PC-9 (cell line): Measurements from ENCODE around the gene CALHM2. TPM values are rescaled to one million over a fixed set of nuclear protein-coding genes. Genes with fewer than 3 reads are reported as not detected.
A peak's percentile ranks its signal among the peaks of the same experiment; 100 is the strongest.

Source experiments
- BruUV-seq: library from RNA; stranded (reverse); fragments of 400-500 nt; replicated peaks from 2 replicates; lab custom pipeline; 2021; lab: Mats Ljungman, UMichigan
- CTCF ChIA-PET: fragments of 300-600 bp; sonication (Branson Sonifier 250); formaldehyde crosslinking; loops from one replicate; lab custom pipeline; 2022; ENCODE audit warnings: antibody characterized with exemption; lab: Charles Lee
- POLR2A ChIA-PET: fragments of 300-600 bp; sonication (Branson Sonifier 250); formaldehyde crosslinking; loops from one replicate; lab custom pipeline; 2022; ENCODE audit warnings: antibody characterized with exemption; ENCODE audit not compliant: unreplicated experiment; lab: Charles Lee
- DNase-seq, 2 experiments: peaks; one replicate each; pipeline versions ENCODE4 v3.0.0 to v3.0.0-alpha.2; 2015 to 2022; ENCODE audit warnings: mixed read lengths in 1 of 2
- H2AFZ ChIP-seq: fragments of 200-600 bp; sonication (generic); 2 replicates; pipeline ENCODE4 v1.8.1; 2017; ENCODE audit warnings: antibody characterized with exemption
- H3F3A ChIP-seq: fragments of 200-600 bp; sonication (generic); 2 replicates; pipeline ENCODE4 v1.8.1; 2017; ENCODE audit warnings: antibody characterized with exemption, mild to moderate bottlenecking, low read depth; ENCODE audit not compliant: insufficient read depth
- H3K27ac ChIP-seq: fragments of 200-600 bp; sonication (generic); 2 replicates; pipeline ENCODE4 v1.6.1; 2016; ENCODE audit warnings: mixed run types
- H3K27me3 ChIP-seq: fragments of 200-600 bp; sonication (generic); 2 replicates; pipeline ENCODE4 v1.6.1; 2016; ENCODE audit warnings: low read depth, mixed run types; ENCODE audit not compliant: insufficient read depth
- H3K36me3 ChIP-seq: fragments of 200-600 bp; sonication (generic); 2 replicates; pipeline ENCODE4 v1.6.1; 2016; ENCODE audit warnings: low read depth, mixed run types
- H3K4me1 ChIP-seq: fragments of 200-600 bp; sonication (generic); replicated peaks from 2 replicates; pipeline ENCODE4 v1.6.1; 2016; ENCODE audit warnings: mixed run types; ENCODE audit not compliant: insufficient read depth
- H3K4me2 ChIP-seq: fragments of 200-600 bp; sonication (generic); 2 replicates; pipeline ENCODE4 v1.6.1; 2017; ENCODE audit warnings: mixed run types
- H3K4me3 ChIP-seq: fragments of 200-600 bp; sonication (generic); 2 replicates; pipeline ENCODE4 v1.6.1; 2016; ENCODE audit warnings: mixed run types
- H3K79me2 ChIP-seq: fragments of 200-600 bp; sonication (generic); 2 replicates; pipeline ENCODE4 v1.6.1; 2017; ENCODE audit warnings: low read depth, mixed run types
- H3K9me2 ChIP-seq: fragments of 200-600 bp; sonication (generic); 2 replicates; pipeline ENCODE4 v1.8.1; 2017; ENCODE audit warnings: mild to moderate bottlenecking; ENCODE audit not compliant: insufficient read depth
- H3K9me3 ChIP-seq: fragments of 200-600 bp; sonication (generic); 2 replicates; pipeline ENCODE4 v1.8.1; 2016; ENCODE audit warnings: low read depth; ENCODE audit not compliant: insufficient read depth
- H4K20me1 ChIP-seq: fragments of 200-600 bp; sonication (generic); 2 replicates; pipeline ENCODE4 v1.8.1; 2017; ENCODE audit not compliant: insufficient read depth
- EZH2 ChIP-seq: fragments of 200-600 bp; sonication (generic); IDR thresholded peaks from 2 replicates; pipeline ENCODE4 v1.8.0; 2017; ENCODE audit warnings: antibody characterized with exemption, low read depth
- intact Hi-C: fragments of 100-400 bp; cut with micrococcal nuclease; formaldehyde crosslinking; loops from one replicate; pipeline ENCODE4 v1.10.0; 2022; ENCODE audit not compliant: unreplicated experiment
- total RNA-seq: library from RNA; stranded (reverse); gene quantifications from 2 replicates; pipeline ENCODE4 v1.2.3, GENCODE V29; 2021
- TF ChIP-seq, protein P1 (sequence below): fragments of 200-600 bp; sonication (generic); conservative IDR thresholded peaks from 2 replicates; pipeline ENCODE4 v1.6.1; 2017; ENCODE audit warnings: mixed run types, antibody characterized with exemption, mild to moderate bottlenecking, moderate library complexity

Gene CALHM2
- total RNA-seq, 1 experiment from 2014 or later, result 54.1 TPM

DNA sequence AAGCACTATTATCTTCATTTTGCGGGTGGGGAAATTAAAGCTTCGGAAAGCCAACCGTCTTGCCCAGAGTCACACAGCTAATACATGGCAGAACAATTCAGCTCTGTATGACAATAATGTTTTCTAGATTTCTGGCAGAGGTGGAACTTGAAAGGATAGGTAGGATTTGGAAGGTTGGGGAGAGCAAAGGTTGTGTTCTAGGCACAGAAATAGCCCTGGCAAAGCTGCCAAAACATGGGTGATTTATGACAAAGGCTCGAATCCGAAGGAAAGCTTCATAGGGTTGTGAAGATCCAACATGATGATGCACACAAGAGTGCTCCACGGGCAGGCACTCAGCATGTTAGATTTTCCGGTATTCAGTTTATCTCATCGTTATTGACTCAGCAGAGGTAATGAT lies 36.6 kb downstream of the CALHM2 start:
- Histone ChIP-seq H3K27ac (no peak overlapping the region), H3K36me3 (0 out of 2 replicates have a peak, but pooled peaks cover 10% of the 10 kb centered on the region), H3K4me3 (no peak overlapping the region), H3K9me2 (no peaks in the 10 kb centered on the region), H3K4me2 (no peak overlapping the region), H2AFZ (no peak overlapping the region), H3K79me2 (no peaks in the 10 kb centered on the region), H3K27me3 (no peaks in the 10 kb centered on the region), H3K9me3 (no peaks in the 10 kb centered on the region), H3F3A (no peaks in the 10 kb centered on the region), H3K4me1 (no peaks in the 10 kb centered on the region), H4K20me1 (no peaks in the 10 kb centered on the region; the same call in 1 of the 2 replicates)
- no peak for DNase-seq
- ChIA-PET POLR2A (interaction anchor here (0.6 kb wide), 1 partner anchor 70 kb away, joined by 4 read pairs; no protein-coding TSS in a partner anchor), CTCF (no interaction called here)
- BruUV-seq, result no TSS peak
- intact Hi-C loops, result loop anchor here (5.0 kb wide), 1 partner anchor 282 kb away; no protein-coding TSS in a partner anchor
- no peak for TF ChIP-seq EZH2
- TF ChIP-seq, protein P1, sequence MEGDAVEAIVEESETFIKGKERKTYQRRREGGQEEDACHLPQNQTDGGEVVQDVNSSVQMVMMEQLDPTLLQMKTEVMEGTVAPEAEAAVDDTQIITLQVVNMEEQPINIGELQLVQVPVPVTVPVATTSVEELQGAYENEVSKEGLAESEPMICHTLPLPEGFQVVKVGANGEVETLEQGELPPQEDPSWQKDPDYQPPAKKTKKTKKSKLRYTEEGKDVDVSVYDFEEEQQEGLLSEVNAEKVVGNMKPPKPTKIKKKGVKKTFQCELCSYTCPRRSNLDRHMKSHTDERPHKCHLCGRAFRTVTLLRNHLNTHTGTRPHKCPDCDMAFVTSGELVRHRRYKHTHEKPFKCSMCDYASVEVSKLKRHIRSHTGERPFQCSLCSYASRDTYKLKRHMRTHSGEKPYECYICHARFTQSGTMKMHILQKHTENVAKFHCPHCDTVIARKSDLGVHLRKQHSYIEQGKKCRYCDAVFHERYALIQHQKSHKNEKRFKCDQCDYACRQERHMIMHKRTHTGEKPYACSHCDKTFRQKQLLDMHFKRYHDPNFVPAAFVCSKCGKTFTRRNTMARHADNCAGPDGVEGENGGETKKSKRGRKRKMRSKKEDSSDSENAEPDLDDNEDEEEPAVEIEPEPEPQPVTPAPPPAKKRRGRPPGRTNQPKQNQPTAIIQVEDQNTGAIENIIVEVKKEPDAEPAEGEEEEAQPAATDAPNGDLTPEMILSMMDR, result no peak

DNA sequence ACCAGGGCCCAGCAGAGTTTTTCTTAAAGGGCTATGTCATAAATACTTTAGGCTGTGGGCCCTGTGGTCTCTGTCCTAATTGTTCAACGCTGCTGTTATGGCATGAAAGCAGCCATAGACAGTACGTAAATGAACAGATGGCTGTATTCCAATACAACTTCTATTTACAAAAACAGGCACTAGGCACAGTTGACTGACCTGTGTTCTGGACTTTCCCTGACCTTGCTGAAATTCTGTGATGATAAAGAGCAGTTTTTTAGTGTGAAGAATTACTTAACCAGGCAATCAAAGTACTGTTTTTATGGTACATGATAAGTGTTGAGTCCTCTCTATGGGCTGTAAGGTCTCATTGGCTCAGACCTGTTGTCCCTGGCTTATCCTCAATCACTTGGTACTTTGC lies 38.6 kb downstream of the CALHM2 start:
- intact Hi-C loops, result no loop called here
- H3K4me2 ChIP-seq, result no peak overlapping the region
- TF ChIP-seq EZH2, result no peak
- TF ChIP-seq, protein P1, result no peak
- no peaks in the 10 kb centered on the region for H3K79me2 ChIP-seq
- H3K27me3 ChIP-seq, result no peaks in the 10 kb centered on the region
- CTCF ChIA-PET, result no interaction called here
- no peak overlapping the region for H2AFZ ChIP-seq
- H3K9me2 ChIP-seq, result no peaks in the 10 kb centered on the region
- no TSS peak for BruUV-seq
- no peaks in the 10 kb centered on the region; the same call in 1 of the 2 replicates for H4K20me1 ChIP-seq
- H3K27ac ChIP-seq, result no peak overlapping the region
- no peak overlapping the region for H3K4me3 ChIP-seq
- 0 out of 2 replicates have a peak, but pooled peaks cover 7% of the 10 kb centered on the region for H3K36me3 ChIP-seq
- no peaks in the 10 kb centered on the region for H3F3A ChIP-seq
- no peaks in the 10 kb centered on the region for H3K4me1 ChIP-seq
- POLR2A ChIA-PET, result no interaction called here
- no peak for DNase-seq
- no peaks in the 10 kb centered on the region for H3K9me3 ChIP-seq

DNA sequence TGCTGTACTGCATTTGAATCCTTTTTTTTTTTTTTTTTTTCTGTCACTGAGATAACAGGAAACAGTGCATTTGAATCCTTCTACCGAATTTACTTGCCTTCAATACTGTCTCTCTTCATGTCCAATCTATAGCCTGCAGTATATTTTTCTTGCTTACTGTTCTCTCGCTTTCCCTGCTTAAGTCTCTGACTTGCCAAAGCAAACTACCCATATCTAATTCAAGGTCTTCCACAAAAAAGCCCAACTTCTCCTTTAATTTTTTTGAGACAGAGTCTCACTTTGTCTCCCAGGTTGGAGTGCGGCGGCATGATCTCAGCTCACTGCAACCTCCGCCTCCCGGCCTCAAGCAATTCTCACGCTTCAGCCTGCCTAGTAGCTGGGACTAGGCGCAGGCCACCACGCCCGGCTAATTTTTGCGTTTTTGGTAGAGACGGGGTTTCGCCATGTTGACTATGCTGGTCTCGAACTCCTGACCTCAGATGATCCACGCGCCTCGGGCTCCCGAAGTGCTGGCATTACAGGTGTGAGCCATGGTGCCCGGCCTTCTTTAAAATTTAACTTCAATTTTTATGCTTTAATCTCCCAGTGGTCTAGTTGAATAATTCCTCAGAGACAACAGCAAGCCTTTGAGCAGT lies 54.9 kb downstream of the CALHM2 start:
- POLR2A ChIA-PET, result no interaction called here
- no peak overlapping the region for H3K27ac ChIP-seq
- peaks cover 12% of the 10 kb centered on the region; the same call in 1 of the 2 replicates for H3F3A ChIP-seq
- TF ChIP-seq EZH2, result no peak
- TF ChIP-seq, protein P1, result no peak
- no peaks in the 10 kb centered on the region for H3K27me3 ChIP-seq
- no peaks in the 10 kb centered on the region for H3K9me3 ChIP-seq
- H4K20me1 ChIP-seq, result peaks cover 3% of the 10 kb centered on the region; the same call in 1 of the 2 replicates
- peaks cover 59% of the 10 kb centered on the region for H3K79me2 ChIP-seq
- H2AFZ ChIP-seq, result peak overlapping the region; percentile 89
- no TSS peak for BruUV-seq
- peaks cover 30% of the 10 kb centered on the region for H3K4me1 ChIP-seq
- H3K4me3 ChIP-seq, result peak overlapping the region; percentile 77
- intact Hi-C loops, result loop anchor here (5.0 kb wide), 1 partner anchor 480 kb away; the partner anchor contains the start of gene CNNM2
- CTCF ChIA-PET, result no interaction called here
- H3K9me2 ChIP-seq, result no peaks in the 10 kb centered on the region
- DNase-seq, result peak; percentile 3 to 34
- peak overlapping the region; percentile 92 for H3K4me2 ChIP-seq
- H3K36me3 ChIP-seq, result peaks cover 7% of the 10 kb centered on the region; the same call in 1 of the 2 replicates
